ENCODE measurements around the gene DENND5A.

GRCh38 chr11:9095421-9095820, 169.7 kb downstream of the DENND5A start:
- TF ChIP-seq ZNF232 (CRISPR knock-in tag; IDR thresholded peaks at IDR 0.05) (no peak), POLR2G (IDR thresholded peaks at IDR 0.05; ENCODE audit: low read depth, low read length) (no peak), CREB5 (CRISPR knock-in tag; IDR thresholded peaks at IDR 0.05) (no peak), SRSF3 (IDR thresholded peaks at IDR 0.05; ENCODE audit: insufficient read depth, low read length) (no peak), NONO (IDR thresholded peaks at IDR 0.05; ENCODE audit: low read depth in 2 of 2, low read length in 1 of 2) (no peak), NFE2L1 (tag; IDR thresholded peaks at IDR 0.05; ENCODE audit: borderline replicate concordance, low read depth) (no peak), MAFK (IDR thresholded peaks at IDR 0.05; ENCODE audit: low read length) (no peak), ZNF143 (CRISPR knock-in tag; IDR thresholded peaks at IDR 0.05) (no peak)
